Suprapubic skin (tissue), 3 donors: Measurements from ENCODE around the gene SPINK5.

ENCODE experiments used
- POLR2AphosphoS5 ChIP-seq, 3 donors: sonication (generic); formaldehyde crosslinking; IDR thresholded peaks; one replicate each; pipeline ENCODE4 v1.6.1; 2017; ENCODE audit warnings: antibody characterized with exemption in 3 of 3
- TF ChIP-seq, protein P1 (sequence below), 2 donors: fragments of 200-600 bp in 1 of 2; fragments of 450-650 bp in 1 of 2; sonication (generic) in 1 of 2; IDR thresholded peaks; one replicate each; pipeline ENCODE4 v1.5.1; 2016 to 2019; ENCODE audit warnings: antibody characterized with exemption in 2 of 2, mild to moderate bottlenecking in 1 of 2, moderate library complexity in 1 of 2

DNA sequence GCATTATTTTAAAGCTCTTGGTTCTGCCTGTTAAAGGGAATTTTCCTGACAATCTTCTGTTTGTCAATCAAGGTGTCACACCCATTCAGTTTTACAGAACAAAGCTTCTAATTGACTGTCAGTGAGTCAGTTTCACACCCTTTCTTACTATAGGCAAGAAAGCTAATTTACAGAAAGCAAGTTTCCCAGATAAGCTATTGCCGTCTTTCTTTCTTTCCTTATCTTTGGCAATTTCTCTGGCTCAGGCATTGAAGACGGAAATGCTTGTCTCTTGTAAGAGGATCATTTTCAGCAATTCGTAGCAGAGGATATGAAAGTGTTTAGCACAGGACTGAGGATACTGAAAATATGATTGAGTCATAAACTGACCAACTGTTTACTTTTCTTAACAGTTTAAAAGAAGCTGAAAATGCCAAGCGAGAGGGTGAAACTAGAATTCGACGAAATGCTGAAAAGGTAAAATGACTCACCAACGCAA, 27.0 kb downstream of the SPINK5 start:
- TF ChIP-seq POLR2AphosphoS5 (IDR thresholded peaks at IDR 0.05), result no peak
- TF ChIP-seq, protein P1, sequence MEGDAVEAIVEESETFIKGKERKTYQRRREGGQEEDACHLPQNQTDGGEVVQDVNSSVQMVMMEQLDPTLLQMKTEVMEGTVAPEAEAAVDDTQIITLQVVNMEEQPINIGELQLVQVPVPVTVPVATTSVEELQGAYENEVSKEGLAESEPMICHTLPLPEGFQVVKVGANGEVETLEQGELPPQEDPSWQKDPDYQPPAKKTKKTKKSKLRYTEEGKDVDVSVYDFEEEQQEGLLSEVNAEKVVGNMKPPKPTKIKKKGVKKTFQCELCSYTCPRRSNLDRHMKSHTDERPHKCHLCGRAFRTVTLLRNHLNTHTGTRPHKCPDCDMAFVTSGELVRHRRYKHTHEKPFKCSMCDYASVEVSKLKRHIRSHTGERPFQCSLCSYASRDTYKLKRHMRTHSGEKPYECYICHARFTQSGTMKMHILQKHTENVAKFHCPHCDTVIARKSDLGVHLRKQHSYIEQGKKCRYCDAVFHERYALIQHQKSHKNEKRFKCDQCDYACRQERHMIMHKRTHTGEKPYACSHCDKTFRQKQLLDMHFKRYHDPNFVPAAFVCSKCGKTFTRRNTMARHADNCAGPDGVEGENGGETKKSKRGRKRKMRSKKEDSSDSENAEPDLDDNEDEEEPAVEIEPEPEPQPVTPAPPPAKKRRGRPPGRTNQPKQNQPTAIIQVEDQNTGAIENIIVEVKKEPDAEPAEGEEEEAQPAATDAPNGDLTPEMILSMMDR (IDR thresholded peaks at IDR 0.05), result no peak
